Measurements from ENCODE around the gene SUSD4.

DNA sequence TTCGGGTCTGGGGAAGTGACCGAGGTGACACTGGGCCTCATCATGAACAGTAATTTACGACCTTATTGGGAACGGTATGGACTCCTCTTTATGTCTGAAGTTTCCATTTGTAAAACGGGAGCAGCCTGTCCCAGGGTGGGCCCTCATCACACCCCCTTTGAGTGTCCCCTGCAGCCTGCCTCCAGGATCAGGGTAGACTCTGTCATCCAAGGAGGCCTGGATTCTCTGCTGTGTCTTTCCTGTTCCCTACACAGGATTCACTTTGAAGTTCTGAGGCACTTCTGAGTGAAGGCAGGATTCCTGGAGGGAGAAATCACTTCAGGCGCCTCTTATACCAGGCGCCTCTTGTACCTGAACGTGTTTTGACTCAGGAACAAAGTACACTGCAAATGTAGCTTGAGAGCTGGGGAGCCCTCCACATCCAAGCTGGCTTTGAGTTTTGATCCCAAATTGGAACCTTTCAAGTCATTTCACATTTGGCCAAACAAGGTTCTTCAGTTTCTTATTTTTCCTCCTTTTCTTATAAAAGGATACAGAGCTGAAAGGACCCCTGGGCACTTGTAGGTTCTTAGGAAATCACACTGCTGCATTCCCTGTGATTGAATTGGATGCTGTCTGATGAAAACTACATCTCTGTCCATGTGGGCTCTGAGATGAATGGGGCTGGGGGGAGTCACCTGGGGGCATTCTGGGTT lies 106.0 kb downstream of the SUSD4 start:
- TF ChIP-seq TAF1 (IDR thresholded peaks at IDR 0.05; ENCODE audit: low read depth) = no peak
- no peak for TF ChIP-seq CEBPB (IDR thresholded peaks at IDR 0.05)
- no peak for TF ChIP-seq EP300 (IDR thresholded peaks at IDR 0.05; ENCODE audit: borderline replicate concordance)
- TF ChIP-seq, protein P1, sequence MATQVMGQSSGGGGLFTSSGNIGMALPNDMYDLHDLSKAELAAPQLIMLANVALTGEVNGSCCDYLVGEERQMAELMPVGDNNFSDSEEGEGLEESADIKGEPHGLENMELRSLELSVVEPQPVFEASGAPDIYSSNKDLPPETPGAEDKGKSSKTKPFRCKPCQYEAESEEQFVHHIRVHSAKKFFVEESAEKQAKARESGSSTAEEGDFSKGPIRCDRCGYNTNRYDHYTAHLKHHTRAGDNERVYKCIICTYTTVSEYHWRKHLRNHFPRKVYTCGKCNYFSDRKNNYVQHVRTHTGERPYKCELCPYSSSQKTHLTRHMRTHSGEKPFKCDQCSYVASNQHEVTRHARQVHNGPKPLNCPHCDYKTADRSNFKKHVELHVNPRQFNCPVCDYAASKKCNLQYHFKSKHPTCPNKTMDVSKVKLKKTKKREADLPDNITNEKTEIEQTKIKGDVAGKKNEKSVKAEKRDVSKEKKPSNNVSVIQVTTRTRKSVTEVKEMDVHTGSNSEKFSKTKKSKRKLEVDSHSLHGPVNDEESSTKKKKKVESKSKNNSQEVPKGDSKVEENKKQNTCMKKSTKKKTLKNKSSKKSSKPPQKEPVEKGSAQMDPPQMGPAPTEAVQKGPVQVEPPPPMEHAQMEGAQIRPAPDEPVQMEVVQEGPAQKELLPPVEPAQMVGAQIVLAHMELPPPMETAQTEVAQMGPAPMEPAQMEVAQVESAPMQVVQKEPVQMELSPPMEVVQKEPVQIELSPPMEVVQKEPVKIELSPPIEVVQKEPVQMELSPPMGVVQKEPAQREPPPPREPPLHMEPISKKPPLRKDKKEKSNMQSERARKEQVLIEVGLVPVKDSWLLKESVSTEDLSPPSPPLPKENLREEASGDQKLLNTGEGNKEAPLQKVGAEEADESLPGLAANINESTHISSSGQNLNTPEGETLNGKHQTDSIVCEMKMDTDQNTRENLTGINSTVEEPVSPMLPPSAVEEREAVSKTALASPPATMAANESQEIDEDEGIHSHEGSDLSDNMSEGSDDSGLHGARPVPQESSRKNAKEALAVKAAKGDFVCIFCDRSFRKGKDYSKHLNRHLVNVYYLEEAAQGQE (IDR thresholded peaks at IDR 0.05; ENCODE audit: low read depth) = no peak
- TF ChIP-seq RAD21 (IDR thresholded peaks at IDR 0.05; ENCODE audit: low read depth) = no peak
- TF ChIP-seq YY1 (IDR thresholded peaks at IDR 0.05; ENCODE audit: low read depth) = no peak
- TF ChIP-seq NFIC (IDR thresholded peaks at IDR 0.05) = no peak
- TF ChIP-seq TEAD4 (IDR thresholded peaks at IDR 0.05) = no peak
- TF ChIP-seq EGR1 (IDR thresholded peaks at IDR 0.05) = no peak

Data from Ishikawa (cell line).